Measurements from ENCODE around the gene CTAGE1. TPM values are rescaled to one million over a fixed set of nuclear protein-coding genes. Genes with fewer than 3 reads are reported as not detected.

Gene CTAGE1
- total RNA-seq, 1 experiment from 2014 or later: not detected

- DNase-seq (ENCODE audit: low read depth): no peak
These were observed 18.4 kb upstream of the CTAGE1 start for GRCh38 chr18:22436136-22436535.

- DNase-seq (ENCODE audit: low read depth): peak; percentile 13
These were observed 17.4 kb upstream of the CTAGE1 start for GRCh38 chr18:22434973-22435608.

- DNase-seq (ENCODE audit: low read depth): no peak
These were observed 16.2 kb upstream of the CTAGE1 start for GRCh38 chr18:22433956-22434355.

GRCh38 chr18:22432657-22433137 is 15.0 kb upstream of the CTAGE1 start:
- DNase-seq (ENCODE audit: low read depth): peak; percentile 25

- no peak for DNase-seq (ENCODE audit: low read depth)
These were observed 11.8 kb upstream of the CTAGE1 start for GRCh38 chr18:22429564-22429963.

- no peak for DNase-seq (ENCODE audit: low read depth)
These were observed 11.0 kb upstream of the CTAGE1 start for GRCh38 chr18:22428672-22429071.

GRCh38 chr18:22427822-22428549 is 10.3 kb upstream of the CTAGE1 start:
- DNase-seq (ENCODE audit: low read depth): no peak

- no peak for DNase-seq (ENCODE audit: low read depth)
These were observed 6.8 kb upstream of the CTAGE1 start for GRCh38 chr18:22424565-22424963.

- DNase-seq (ENCODE audit: low read depth): no peak
These were observed 6.3 kb upstream of the CTAGE1 start for GRCh38 chr18:22423878-22424564.

- no peak for DNase-seq (ENCODE audit: low read depth)
These were observed 5.3 kb upstream of the CTAGE1 start for GRCh38 chr18:22422909-22423548.

- no peak for DNase-seq (ENCODE audit: low read depth)
These were observed 2.9 kb upstream of the CTAGE1 start for GRCh38 chr18:22420652-22421051.

GRCh38 chr18:22412176-22412911 is 5.4 kb downstream of the CTAGE1 start:
- DNase-seq (ENCODE audit: low read depth): no peak

GRCh38 chr18:22411446-22411845 is 6.3 kb downstream of the CTAGE1 start:
- no peak for DNase-seq (ENCODE audit: low read depth)

GRCh38 chr18:22410126-22410525 is 7.6 kb downstream of the CTAGE1 start:
- no peak for DNase-seq (ENCODE audit: low read depth)

GRCh38 chr18:22409445-22409844 is 8.3 kb downstream of the CTAGE1 start:
- no peak for DNase-seq (ENCODE audit: low read depth)

GRCh38 chr18:22408059-22408458 is 9.7 kb downstream of the CTAGE1 start:
- no peak for DNase-seq (ENCODE audit: low read depth)

GRCh38 chr18:22405142-22405541 is 12.6 kb downstream of the CTAGE1 start:
- DNase-seq (ENCODE audit: low read depth): no peak

- DNase-seq (ENCODE audit: low read depth): no peak
These were observed 13.8 kb downstream of the CTAGE1 start for GRCh38 chr18:22403950-22404349.

GRCh38 chr18:22399949-22400348 is 17.8 kb downstream of the CTAGE1 start:
- no peak for DNase-seq (ENCODE audit: low read depth)

- no peak for DNase-seq (ENCODE audit: low read depth)
These were observed 19.3 kb downstream of the CTAGE1 start for GRCh38 chr18:22398464-22398863.

GRCh38 chr18:22394428-22394827 is 23.3 kb downstream of the CTAGE1 start:
- DNase-seq (ENCODE audit: low read depth): no peak

Measured in LHCN-M2 (cell line).